Measurements from ENCODE around the gene FGF14.
A peak's percentile ranks its signal among the peaks of the same experiment; 100 is the strongest.

FGF14 gene

GRCh38 chr13:101706651-101707050, 695.2 kb downstream of the FGF14 start:
- no peak overlapping the region for H3K9ac ChIP-seq (ENCODE audit: low read length)
- no peaks in the 10 kb centered on the region for H3K27me3 ChIP-seq (ENCODE audit: insufficient read depth, low read length, poor library complexity)
- no peak overlapping the region for H3K23ac ChIP-seq (ENCODE audit: low read length)
- no peak overlapping the region for H2BK15ac ChIP-seq (replicated peaks; ENCODE audit: low read depth)
- H3K4me1 ChIP-seq (ENCODE audit: control insufficient read depth, low read depth, low read length), result no peaks in the 10 kb centered on the region
- no peak overlapping the region for H4K8ac ChIP-seq (ENCODE audit: low read depth, low read length)
- H4K5ac ChIP-seq (ENCODE audit: low read length), result no peak overlapping the region
- H3K36me3 ChIP-seq (ENCODE audit: control insufficient read depth, insufficient read depth, low read length), result no peaks in the 10 kb centered on the region
- no peak overlapping the region for H3K4ac ChIP-seq (ENCODE audit: low read depth, low read length)
- no peak overlapping the region for H2BK120ac ChIP-seq (ENCODE audit: low read depth, low read length)
- no CpG with 5 or more reads among the region's 6 CpGs for WGBS (ENCODE audit: extremely low coverage, insufficient coverage, low lambda C conversion rate)
- no peak overlapping the region for H3K56ac ChIP-seq (ENCODE audit: low read length)
- H3K79me1 ChIP-seq (ENCODE audit: low read length), result no peaks in the 10 kb centered on the region
- no peak overlapping the region for H3K27ac ChIP-seq (ENCODE audit: low read depth, low read length)
- H3K4me2 ChIP-seq (ENCODE audit: low read length), result no peak overlapping the region
- H2AK5ac ChIP-seq (ENCODE audit: low read length), result no peak overlapping the region
- no peak overlapping the region for H2BK5ac ChIP-seq (ENCODE audit: low read length)
- no peaks in the 10 kb centered on the region for H3K79me2 ChIP-seq (ENCODE audit: control insufficient read depth, insufficient read depth, low read length)
- H3K18ac ChIP-seq (ENCODE audit: low read length), result no peak overlapping the region
- no peak overlapping the region for H3K4me3 ChIP-seq (ENCODE audit: low read length)
- peak; percentile 4 for DNase-seq

DNA sequence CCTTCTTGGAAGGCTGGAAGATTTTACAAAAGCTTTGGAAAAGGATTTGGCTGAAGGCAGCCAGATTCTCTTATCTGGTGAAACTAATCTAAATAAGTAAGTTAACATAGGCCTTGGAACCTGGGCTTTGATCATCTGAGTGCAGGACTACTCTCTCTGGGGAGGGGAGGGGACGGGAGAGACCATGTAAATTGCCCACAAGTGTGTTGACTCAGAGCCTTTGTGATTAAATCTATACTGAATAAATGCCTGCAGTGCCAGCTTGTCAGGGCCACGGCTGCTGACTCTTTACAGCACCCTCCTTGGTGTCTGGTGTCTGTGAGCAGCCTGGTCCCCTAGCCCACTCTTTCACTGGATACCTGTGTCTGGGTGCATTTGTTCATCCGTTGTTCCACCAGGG, 698.0 kb downstream of the FGF14 start:
- H3K79me1 ChIP-seq (ENCODE audit: low read length), result no peaks in the 10 kb centered on the region
- peak; percentile 15 for DNase-seq
- H3K4me3 ChIP-seq (ENCODE audit: low read length), result no peak overlapping the region
- H3K4ac ChIP-seq (ENCODE audit: low read depth, low read length), result no peak overlapping the region
- H2BK120ac ChIP-seq (ENCODE audit: low read depth, low read length), result no peak overlapping the region
- no peaks in the 10 kb centered on the region for H3K36me3 ChIP-seq (ENCODE audit: control insufficient read depth, insufficient read depth, low read length)
- H2BK5ac ChIP-seq (ENCODE audit: low read length), result no peak overlapping the region
- H2BK15ac ChIP-seq (replicated peaks; ENCODE audit: low read depth), result no peak overlapping the region
- H2AK5ac ChIP-seq (ENCODE audit: low read length), result no peak overlapping the region
- no peak overlapping the region for H3K9ac ChIP-seq (ENCODE audit: low read length)
- no peaks in the 10 kb centered on the region for H3K4me1 ChIP-seq (ENCODE audit: control insufficient read depth, low read depth, low read length)
- no CpG with 5 or more reads among the region's 3 CpGs for WGBS (ENCODE audit: extremely low coverage, insufficient coverage, low lambda C conversion rate)
- H3K27me3 ChIP-seq (ENCODE audit: insufficient read depth, low read length, poor library complexity), result no peaks in the 10 kb centered on the region
- H3K56ac ChIP-seq (ENCODE audit: low read length), result no peak overlapping the region
- no peak overlapping the region for H4K5ac ChIP-seq (ENCODE audit: low read length)
- no peak overlapping the region for H4K8ac ChIP-seq (ENCODE audit: low read depth, low read length)
- H3K18ac ChIP-seq (ENCODE audit: low read length), result no peak overlapping the region
- no peak overlapping the region for H3K27ac ChIP-seq (ENCODE audit: low read depth, low read length)
- no peak overlapping the region for H3K23ac ChIP-seq (ENCODE audit: low read length)
- H3K79me2 ChIP-seq (ENCODE audit: control insufficient read depth, insufficient read depth, low read length), result no peaks in the 10 kb centered on the region
- no peak overlapping the region for H3K4me2 ChIP-seq (ENCODE audit: low read length)

DNA sequence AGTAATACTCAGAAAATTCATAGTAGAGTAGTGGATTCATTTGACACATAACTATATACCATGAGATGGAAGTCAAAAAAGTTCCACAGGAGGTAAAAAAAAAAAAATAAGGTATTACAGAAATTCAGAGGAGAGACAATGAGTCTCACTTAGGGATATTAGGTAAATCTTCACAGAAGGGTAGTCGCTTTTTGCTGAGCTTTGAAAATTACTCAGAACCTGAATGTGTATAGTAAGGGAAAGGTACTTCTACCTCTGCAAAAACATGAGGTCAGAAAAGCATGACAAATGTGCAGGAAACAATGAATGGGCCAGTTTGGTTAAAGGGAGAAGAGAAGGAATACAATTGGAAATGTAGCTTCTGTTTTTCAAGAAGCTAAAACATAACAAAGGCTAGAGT, 698.8 kb downstream of the FGF14 start:
- DNase-seq, result no peak
- H3K9ac ChIP-seq (ENCODE audit: low read length), result no peak overlapping the region
- no peak overlapping the region for H2AK5ac ChIP-seq (ENCODE audit: low read length)
- no peaks in the 10 kb centered on the region for H3K27me3 ChIP-seq (ENCODE audit: insufficient read depth, low read length, poor library complexity)
- no peak overlapping the region for H3K4ac ChIP-seq (ENCODE audit: low read depth, low read length)
- H3K4me3 ChIP-seq (ENCODE audit: low read length), result no peak overlapping the region
- no peak overlapping the region for H2BK5ac ChIP-seq (ENCODE audit: low read length)
- H3K36me3 ChIP-seq (ENCODE audit: control insufficient read depth, insufficient read depth, low read length), result no peaks in the 10 kb centered on the region
- no peak overlapping the region for H2BK120ac ChIP-seq (ENCODE audit: low read depth, low read length)
- no peak overlapping the region for H4K8ac ChIP-seq (ENCODE audit: low read depth, low read length)
- no peak overlapping the region for H2BK15ac ChIP-seq (replicated peaks; ENCODE audit: low read depth)
- no peak overlapping the region for H3K27ac ChIP-seq (ENCODE audit: low read depth, low read length)
- H4K5ac ChIP-seq (ENCODE audit: low read length), result no peak overlapping the region
- no peaks in the 10 kb centered on the region for H3K79me2 ChIP-seq (ENCODE audit: control insufficient read depth, insufficient read depth, low read length)
- H3K4me1 ChIP-seq (ENCODE audit: control insufficient read depth, low read depth, low read length), result no peaks in the 10 kb centered on the region
- no peak overlapping the region for H3K56ac ChIP-seq (ENCODE audit: low read length)
- H3K23ac ChIP-seq (ENCODE audit: low read length), result no peak overlapping the region
- H3K4me2 ChIP-seq (ENCODE audit: low read length), result no peak overlapping the region
- no peaks in the 10 kb centered on the region for H3K79me1 ChIP-seq (ENCODE audit: low read length)
- WGBS (ENCODE audit: extremely low coverage, insufficient coverage, low lambda C conversion rate), result no CpG with 5 or more reads among the region's 1 CpG
- no peak overlapping the region for H3K18ac ChIP-seq (ENCODE audit: low read length)

DNA sequence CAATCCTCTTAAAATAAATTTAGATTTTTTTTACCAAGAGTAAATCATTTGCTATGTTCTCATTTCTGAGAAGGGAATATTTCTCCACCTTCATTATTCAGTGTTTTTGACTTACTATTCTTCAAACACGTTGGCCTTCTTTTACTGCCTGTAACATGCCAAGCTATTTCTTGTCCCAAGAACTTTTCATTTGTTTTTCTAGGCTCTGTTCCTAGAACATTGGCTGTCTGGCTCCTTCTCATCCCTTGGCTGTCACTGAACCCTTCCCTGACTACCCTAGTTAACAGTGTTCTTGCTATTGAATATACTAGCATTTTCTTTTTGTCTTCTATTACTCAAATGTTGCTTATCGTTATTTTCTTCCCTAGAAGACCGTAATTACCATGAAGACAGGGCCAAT, 701.2 kb downstream of the FGF14 start:
- Histone ChIP-seq H4K5ac (ENCODE audit: low read length) (no peak overlapping the region), H3K4me3 (ENCODE audit: low read length) (no peak overlapping the region), H3K27me3 (ENCODE audit: insufficient read depth, low read length, poor library complexity) (no peaks in the 10 kb centered on the region), H4K8ac (ENCODE audit: low read depth, low read length) (no peak overlapping the region), H2BK15ac (replicated peaks; ENCODE audit: low read depth) (no peak overlapping the region), H3K9ac (ENCODE audit: low read length) (no peak overlapping the region), H3K56ac (ENCODE audit: low read length) (no peak overlapping the region), H2BK120ac (ENCODE audit: low read depth, low read length) (no peak overlapping the region), H3K79me1 (ENCODE audit: low read length) (no peaks in the 10 kb centered on the region), H3K23ac (ENCODE audit: low read length) (no peak overlapping the region), H3K18ac (ENCODE audit: low read length) (no peak overlapping the region), H3K27ac (ENCODE audit: low read depth, low read length) (no peak overlapping the region), H2AK5ac (ENCODE audit: low read length) (no peak overlapping the region), H2BK5ac (ENCODE audit: low read length) (no peak overlapping the region), H3K4me2 (ENCODE audit: low read length) (no peak overlapping the region), H3K79me2 (ENCODE audit: control insufficient read depth, insufficient read depth, low read length) (no peaks in the 10 kb centered on the region), H3K4me1 (ENCODE audit: control insufficient read depth, low read depth, low read length) (no peaks in the 10 kb centered on the region), H3K4ac (ENCODE audit: low read depth, low read length) (no peak overlapping the region), H3K36me3 (ENCODE audit: control insufficient read depth, insufficient read depth, low read length) (no peaks in the 10 kb centered on the region)
- whole genome bisulfite sequencing (ENCODE audit: extremely low coverage, insufficient coverage, low lambda C conversion rate), result no CpG with 5 or more reads among the region's 3 CpGs
- no peak for DNase-seq

GRCh38 chr13:101698400-101698799, 703.4 kb downstream of the FGF14 start:
- Histone ChIP-seq H3K23ac (ENCODE audit: low read length) (no peak overlapping the region), H3K27me3 (ENCODE audit: insufficient read depth, low read length, poor library complexity) (no peaks in the 10 kb centered on the region), H3K4me1 (ENCODE audit: control insufficient read depth, low read depth, low read length) (no peaks in the 10 kb centered on the region), H2BK15ac (replicated peaks; ENCODE audit: low read depth) (no peak overlapping the region), H4K5ac (ENCODE audit: low read length) (no peak overlapping the region), H3K56ac (ENCODE audit: low read length) (no peak overlapping the region), H2BK120ac (ENCODE audit: low read depth, low read length) (no peak overlapping the region), H3K4me2 (ENCODE audit: low read length) (no peak overlapping the region), H3K79me1 (ENCODE audit: low read length) (no peaks in the 10 kb centered on the region), H2BK5ac (ENCODE audit: low read length) (no peak overlapping the region), H2AK5ac (ENCODE audit: low read length) (no peak overlapping the region), H3K4me3 (ENCODE audit: low read length) (no peak overlapping the region), H3K18ac (ENCODE audit: low read length) (no peak overlapping the region), H3K36me3 (ENCODE audit: control insufficient read depth, insufficient read depth, low read length) (no peaks in the 10 kb centered on the region), H4K8ac (ENCODE audit: low read depth, low read length) (no peak overlapping the region), H3K9ac (ENCODE audit: low read length) (no peak overlapping the region), H3K27ac (ENCODE audit: low read depth, low read length) (no peak overlapping the region), H3K4ac (ENCODE audit: low read depth, low read length) (no peak overlapping the region), H3K79me2 (ENCODE audit: control insufficient read depth, insufficient read depth, low read length) (no peaks in the 10 kb centered on the region)
- no CpG with 5 or more reads among the region's 2 CpGs for WGBS (ENCODE audit: extremely low coverage, insufficient coverage, low lambda C conversion rate)
- DNase-seq, result no peak

DNA sequence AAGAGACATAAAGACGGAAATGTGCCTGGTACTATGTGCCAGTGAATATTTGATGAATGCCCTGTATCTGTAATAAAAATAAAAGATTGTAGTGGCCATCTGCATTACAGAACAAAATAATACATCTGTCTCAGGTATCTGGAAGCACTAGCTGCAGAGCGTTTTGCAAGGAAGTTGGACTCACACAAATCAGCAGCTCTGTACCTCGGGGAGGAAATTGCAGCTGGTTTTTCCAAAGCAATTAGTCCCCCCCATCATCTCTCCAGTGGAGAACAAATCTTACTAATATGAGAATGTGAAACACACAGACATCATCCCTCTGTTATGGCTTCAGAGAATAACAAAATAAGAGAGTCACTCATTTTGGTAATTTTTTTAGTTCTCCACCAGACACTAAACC, 704.1 kb downstream of the FGF14 start:
- no peak overlapping the region for H2BK15ac ChIP-seq (replicated peaks; ENCODE audit: low read depth)
- no peaks in the 10 kb centered on the region for H3K27me3 ChIP-seq (ENCODE audit: insufficient read depth, low read length, poor library complexity)
- no peak overlapping the region for H3K27ac ChIP-seq (ENCODE audit: low read depth, low read length)
- no peaks in the 10 kb centered on the region for H3K36me3 ChIP-seq (ENCODE audit: control insufficient read depth, insufficient read depth, low read length)
- H3K56ac ChIP-seq (ENCODE audit: low read length), result no peak overlapping the region
- no peak overlapping the region for H3K9ac ChIP-seq (ENCODE audit: low read length)
- H2BK120ac ChIP-seq (ENCODE audit: low read depth, low read length), result no peak overlapping the region
- no peak overlapping the region for H4K5ac ChIP-seq (ENCODE audit: low read length)
- H2AK5ac ChIP-seq (ENCODE audit: low read length), result no peak overlapping the region
- DNase-seq, result no peak
- no peak overlapping the region for H3K18ac ChIP-seq (ENCODE audit: low read length)
- WGBS (ENCODE audit: extremely low coverage, insufficient coverage, low lambda C conversion rate), result no CpG with 5 or more reads among the region's 3 CpGs
- no peaks in the 10 kb centered on the region for H3K4me1 ChIP-seq (ENCODE audit: control insufficient read depth, low read depth, low read length)
- no peak overlapping the region for H3K23ac ChIP-seq (ENCODE audit: low read length)
- no peaks in the 10 kb centered on the region for H3K79me1 ChIP-seq (ENCODE audit: low read length)
- no peak overlapping the region for H3K4me3 ChIP-seq (ENCODE audit: low read length)
- H2BK5ac ChIP-seq (ENCODE audit: low read length), result no peak overlapping the region
- no peak overlapping the region for H3K4ac ChIP-seq (ENCODE audit: low read depth, low read length)
- no peak overlapping the region for H3K4me2 ChIP-seq (ENCODE audit: low read length)
- no peak overlapping the region for H4K8ac ChIP-seq (ENCODE audit: low read depth, low read length)
- no peaks in the 10 kb centered on the region for H3K79me2 ChIP-seq (ENCODE audit: control insufficient read depth, insufficient read depth, low read length)
